H9 (cell line): ENCODE results near the gene CRIP2. TPM values are rescaled to one million over a fixed set of nuclear protein-coding genes. Genes with fewer than 3 reads are reported as not detected.

ENCODE experiments used
- DNase-seq: peaks from one replicate; pipeline ENCODE4 v3.0.0-alpha.2; 2017
- H2AFZ ChIP-seq: one replicate; pipeline ENCODE4 v1.6.1; 2013; ENCODE audit warnings: mild to moderate bottlenecking, low read length, control low read depth, moderate library complexity
- H2AK5ac ChIP-seq: 2 replicates; pipeline ENCODE4 v1.6.1; 2013; ENCODE audit warnings: low read length, control low read depth, mixed read lengths; ENCODE audit not compliant: insufficient read length
- H2BK120ac ChIP-seq: one replicate; pipeline ENCODE4 v1.6.1; 2013; ENCODE audit warnings: low read depth, mild to moderate bottlenecking, low read length, control low read depth, inconsistent platforms; ENCODE audit not compliant: poor library complexity, severe bottlenecking
- H2BK12ac ChIP-seq: 2 replicates; pipeline ENCODE4 v1.6.1; 2013; ENCODE audit warnings: low read length, control low read depth, mixed read lengths, low read depth; ENCODE audit not compliant: insufficient read length
- H2BK15ac ChIP-seq: 2 replicates; pipeline ENCODE4 v1.6.1; 2013; ENCODE audit warnings: low read depth, low read length, control low read depth
- H2BK20ac ChIP-seq: one replicate; pipeline ENCODE4 v1.6.1; 2013; ENCODE audit warnings: low read depth, mild to moderate bottlenecking, low read length, control low read depth, inconsistent platforms; ENCODE audit not compliant: poor library complexity, severe bottlenecking
- H2BK5ac ChIP-seq: 2 replicates; pipeline ENCODE4 v1.6.1; 2013; ENCODE audit warnings: low read length, control low read depth, mixed read lengths; ENCODE audit not compliant: insufficient read length
- H3K14ac ChIP-seq: 2 replicates; pipeline ENCODE4 v1.6.1; 2013; ENCODE audit warnings: low read length, control low read depth; ENCODE audit not compliant: insufficient read depth
- H3K18ac ChIP-seq: 2 replicates; pipeline ENCODE4 v1.6.1; 2013; ENCODE audit warnings: low read depth, mild to moderate bottlenecking, mixed read lengths, low read length, control low read depth; ENCODE audit not compliant: insufficient read length
- H3K23ac ChIP-seq: 2 replicates; pipeline ENCODE4 v1.6.1; 2013; ENCODE audit warnings: low read length, control low read depth, mixed read lengths, low read depth; ENCODE audit not compliant: insufficient read length
- H3K23me2 ChIP-seq: 2 replicates; pipeline ENCODE4 v1.6.1; 2013; ENCODE audit warnings: low read depth, mild to moderate bottlenecking, mixed read lengths, low read length, control low read depth; ENCODE audit not compliant: insufficient read length, poor library complexity, severe bottlenecking
- H3K27ac ChIP-seq: 2 replicates; pipeline ENCODE4 v1.5.1; 2013; ENCODE audit warnings: low read length, control low read depth, mixed read lengths, low read depth; ENCODE audit not compliant: insufficient read length
- H3K27me3 ChIP-seq: 2 replicates; pipeline ENCODE4 v1.6.1; 2013; ENCODE audit warnings: low read length, control low read depth, inconsistent platforms; ENCODE audit not compliant: insufficient read depth
- H3K4ac ChIP-seq: 2 replicates; pipeline ENCODE4 v1.6.1; 2013; ENCODE audit warnings: low read depth, mild to moderate bottlenecking, control low read depth, inconsistent platforms, low read length, moderate library complexity
- H3K4me1 ChIP-seq: 2 replicates; pipeline ENCODE4 v1.6.1; 2013; ENCODE audit warnings: low read length, control low read depth, inconsistent platforms; ENCODE audit not compliant: insufficient read depth
- H3K4me2 ChIP-seq: 2 replicates; pipeline ENCODE4 v1.6.1; 2013; ENCODE audit warnings: low read length, control low read depth, mixed read lengths; ENCODE audit not compliant: insufficient read length, insufficient read depth
- H3K56ac ChIP-seq: 2 replicates; pipeline ENCODE4 v1.6.1; 2013; ENCODE audit warnings: low read depth, mild to moderate bottlenecking, mixed read lengths, low read length, control low read depth; ENCODE audit not compliant: insufficient read length
- H3K79me1 ChIP-seq: 2 replicates; pipeline ENCODE4 v1.6.1; 2013; ENCODE audit warnings: low read depth, mild to moderate bottlenecking, moderate library complexity, low read length, control low read depth, inconsistent platforms; ENCODE audit not compliant: insufficient read depth, poor library complexity, severe bottlenecking
- H3K79me2 ChIP-seq: 2 replicates; pipeline ENCODE4 v1.6.1; 2013; ENCODE audit warnings: low read length, control low read depth, inconsistent platforms; ENCODE audit not compliant: insufficient read depth
- H3K9ac ChIP-seq: 2 replicates; pipeline ENCODE4 v1.6.1; 2013; ENCODE audit warnings: low read length, control low read depth, mixed read lengths; ENCODE audit not compliant: insufficient read length; ENCODE audit errors: extremely low read depth
- H3K9me3 ChIP-seq: one replicate; pipeline ENCODE4 v1.6.1; 2013; ENCODE audit warnings: low read depth, low read length, inconsistent platforms; ENCODE audit not compliant: control insufficient read depth
- H3T11ph ChIP-seq: one replicate; pipeline ENCODE4 v1.6.1; 2013; ENCODE audit warnings: mild to moderate bottlenecking, low read length, control low read depth, inconsistent platforms
- H4K20me1 ChIP-seq: one replicate; pipeline ENCODE4 v1.6.1; 2013; ENCODE audit not compliant: control insufficient read depth, insufficient read length, insufficient read depth
- H4K5ac ChIP-seq: 2 replicates; pipeline ENCODE4 v1.6.1; 2013; ENCODE audit warnings: low read depth, mild to moderate bottlenecking, mixed read lengths, low read length, control low read depth; ENCODE audit not compliant: insufficient read length
- H4K8ac ChIP-seq: replicated peaks from 2 replicates; pipeline ENCODE4 v1.6.1; 2013; ENCODE audit warnings: low read length, control low read depth, mixed read lengths, low read depth; ENCODE audit not compliant: insufficient read length
- H4K91ac ChIP-seq: 2 replicates; pipeline ENCODE4 v1.6.1; 2013; ENCODE audit warnings: low read depth, mild to moderate bottlenecking, moderate library complexity, mixed read lengths, low read length, control low read depth; ENCODE audit not compliant: insufficient read length
- H3K27ac Mint-ChIP-seq, 3 experiments: 2 replicates in 2 of 3; 3 replicates in 1 of 3; pipeline ENCODE4 v1.8.0; 2020 to 2021; ENCODE audit warnings: mixed read lengths in 3 of 3, mild to moderate bottlenecking in 1 of 3, moderate library complexity in 1 of 3
- H3K27me3 Mint-ChIP-seq: 2 replicates; pipeline ENCODE4 v1.8.0; 2021; ENCODE audit warnings: low read depth, mild to moderate bottlenecking, moderate library complexity, mixed read lengths
- H3K36me3 Mint-ChIP-seq, 3 experiments: 2 replicates in 2 of 3; 3 replicates in 1 of 3; pipeline ENCODE4 v1.8.0; 2020 to 2021; ENCODE audit warnings: low read depth in 3 of 3, mixed read lengths in 3 of 3; ENCODE audit not compliant: insufficient read depth in 1 of 3
- H3K4me1 Mint-ChIP-seq, 2 experiments: 2 replicates each; pipeline ENCODE4 v1.8.0; 2020; ENCODE audit warnings: mixed read lengths in 2 of 2
- H3K4me3 Mint-ChIP-seq, 2 experiments: 2 replicates in 1 of 2; 3 replicates in 1 of 2; pipeline ENCODE4 v1.8.0; 2020 to 2021; ENCODE audit warnings: mild to moderate bottlenecking in 2 of 2, mixed read lengths in 2 of 2, moderate library complexity in 1 of 2
- H3K9me3 Mint-ChIP-seq, 2 experiments: 2 replicates in 1 of 2; 3 replicates in 1 of 2; pipeline ENCODE4 v1.8.0; 2020; ENCODE audit warnings: mild to moderate bottlenecking in 2 of 2, mixed read lengths in 2 of 2, moderate library complexity in 1 of 2
- WGBS: extraction: QIAGEN DNeasy Blood & Tissue Kit; methylation state at CpG from one replicate; pipeline ENCODE4 v1.1.7; 2013; ENCODE audit warnings: missing lambda C conversion rate, low lambda C conversion rate, mixed read lengths; ENCODE audit not compliant: insufficient read length; ENCODE audit errors: extremely low coverage; 5-methylcytosine and 5-hydroxymethylcytosine counted together
- total RNA-seq: library from RNA; stranded (reverse); gene quantifications from 2 replicates; pipeline ENCODE4 v1.2.1, GENCODE V29; 2021
- TF ChIP-seq, protein P1 (sequence below): fragments of 200-600 bp; sonication (generic); conservative IDR thresholded peaks from 3 replicates; pipeline ENCODE4 v1.8.0; 2021; ENCODE audit warnings: antibody characterized with exemption, mild to moderate bottlenecking

The CRIP2 gene
- total RNA-seq, 1 experiment from 2014 or later = 5.7 TPM

- DNase-seq = no peak
- peaks cover 12 to 29% of the 10 kb centered on the region in 2 experiments for H3K4me1 Mint-ChIP-seq
- TF ChIP-seq, protein P1, sequence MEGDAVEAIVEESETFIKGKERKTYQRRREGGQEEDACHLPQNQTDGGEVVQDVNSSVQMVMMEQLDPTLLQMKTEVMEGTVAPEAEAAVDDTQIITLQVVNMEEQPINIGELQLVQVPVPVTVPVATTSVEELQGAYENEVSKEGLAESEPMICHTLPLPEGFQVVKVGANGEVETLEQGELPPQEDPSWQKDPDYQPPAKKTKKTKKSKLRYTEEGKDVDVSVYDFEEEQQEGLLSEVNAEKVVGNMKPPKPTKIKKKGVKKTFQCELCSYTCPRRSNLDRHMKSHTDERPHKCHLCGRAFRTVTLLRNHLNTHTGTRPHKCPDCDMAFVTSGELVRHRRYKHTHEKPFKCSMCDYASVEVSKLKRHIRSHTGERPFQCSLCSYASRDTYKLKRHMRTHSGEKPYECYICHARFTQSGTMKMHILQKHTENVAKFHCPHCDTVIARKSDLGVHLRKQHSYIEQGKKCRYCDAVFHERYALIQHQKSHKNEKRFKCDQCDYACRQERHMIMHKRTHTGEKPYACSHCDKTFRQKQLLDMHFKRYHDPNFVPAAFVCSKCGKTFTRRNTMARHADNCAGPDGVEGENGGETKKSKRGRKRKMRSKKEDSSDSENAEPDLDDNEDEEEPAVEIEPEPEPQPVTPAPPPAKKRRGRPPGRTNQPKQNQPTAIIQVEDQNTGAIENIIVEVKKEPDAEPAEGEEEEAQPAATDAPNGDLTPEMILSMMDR = no peak
- Histone ChIP-seq H3K9ac (no peak overlapping the region), H3K79me2 (no peaks in the 10 kb centered on the region), H3K56ac (no peak overlapping the region), H3K4me1 (no peaks in the 10 kb centered on the region), H3K9me3 (no peaks in the 10 kb centered on the region), H3K27ac (no peak overlapping the region), H3K23me2 (peaks cover 7% of the 10 kb centered on the region), H2BK15ac (no peak overlapping the region), H3K18ac (peak overlapping the region; percentile 10), H4K5ac (no peak overlapping the region), H3K27me3 (peaks cover 40% of the 10 kb centered on the region), H2AFZ (no peak overlapping the region), H2BK5ac (no peak overlapping the region), H3K4me2 (no peak overlapping the region), H2BK20ac (no peak overlapping the region), H4K91ac (peak overlapping the region; percentile 86), H2BK120ac (no peak overlapping the region), H3K4ac (no peak overlapping the region; the same call in 1 of the 2 replicates), H3K23ac (no peak overlapping the region), H4K8ac (no peak overlapping the region), H2AK5ac (no peak overlapping the region), H3K79me1 (no peaks in the 10 kb centered on the region), H3K14ac (0 out of 2 replicates have a peak overlapping the region, but pooled peaks have one; percentile 16), H2BK12ac (no peak overlapping the region), H4K20me1 (no peaks in the 10 kb centered on the region), H3T11ph (no peak overlapping the region)
- peaks cover 91% of the 10 kb centered on the region for H3K27me3 Mint-ChIP-seq
- H3K27ac Mint-ChIP-seq = no peak overlapping the region
- H3K36me3 Mint-ChIP-seq = no peaks in the 10 kb centered on the region
- H3K4me3 Mint-ChIP-seq = peak overlapping the region in 1 of 2 experiments; percentile 11; a peak in 1 of 5 replicates
- no CpG with 5 or more reads among the region's 20 CpGs for WGBS
- no peaks in the 10 kb centered on the region for H3K9me3 Mint-ChIP-seq
Observed at GRCh38 chr14:105484069-105484996, 9.7 kb downstream of the CRIP2 start.
